ENCODE data around the gene OR2AP1.
"Not testable (repeated sequence)": the region's sequence is repeated elsewhere in the genome, so short reads cannot be mapped to it uniquely, and the experiment has no call there.

OR2AP1 gene

DNA sequence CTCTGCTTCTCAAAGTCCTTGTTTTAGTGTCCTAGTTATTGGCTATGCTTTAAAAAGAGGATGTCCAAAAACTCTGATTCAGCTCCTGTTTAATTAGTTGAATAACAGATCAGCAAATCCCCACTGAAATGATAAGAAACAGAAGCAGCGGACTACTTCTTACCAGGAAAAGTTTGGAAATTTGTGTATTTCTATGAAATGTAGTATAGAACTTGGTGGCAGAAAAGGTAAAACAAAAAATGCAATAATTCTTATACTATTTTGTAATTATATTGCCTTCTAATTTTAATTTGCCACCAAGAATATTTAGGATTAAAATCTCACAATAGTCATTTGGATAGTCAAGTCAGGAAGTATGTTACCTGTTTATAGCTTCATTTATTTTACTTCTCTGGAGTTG, at the start of gene OR2AP1:
TSS of gene OR2AP1 (plus strand) at position 301 of the 400 bp plus-strand sequence. CDS start 1,947 bp downstream, outside the sequence.
- DNase-seq (ENCODE audit: low read depth) = no peak

DNA sequence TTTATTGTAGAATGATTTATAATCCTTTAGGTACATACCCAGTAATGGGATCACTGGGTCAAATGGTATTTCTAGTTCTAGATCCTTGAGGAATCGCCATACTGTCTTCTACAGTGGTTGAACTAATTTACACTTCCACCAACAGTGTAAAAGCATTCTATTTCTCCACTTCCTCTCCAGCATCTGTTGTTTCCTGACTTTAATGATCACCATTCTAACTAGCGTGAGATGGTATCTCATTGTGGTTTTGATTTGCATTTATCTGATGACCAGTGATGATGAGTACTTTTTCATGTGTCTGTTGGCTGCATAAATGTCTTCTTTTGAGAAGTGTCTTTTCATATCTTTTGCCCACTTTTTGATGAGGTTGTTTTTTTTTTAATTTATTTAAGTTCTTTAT, 24.0 kb upstream of the OR2AP1 start:
- not testable (repeated sequence) for DNase-seq (ENCODE audit: low read depth)

DNA sequence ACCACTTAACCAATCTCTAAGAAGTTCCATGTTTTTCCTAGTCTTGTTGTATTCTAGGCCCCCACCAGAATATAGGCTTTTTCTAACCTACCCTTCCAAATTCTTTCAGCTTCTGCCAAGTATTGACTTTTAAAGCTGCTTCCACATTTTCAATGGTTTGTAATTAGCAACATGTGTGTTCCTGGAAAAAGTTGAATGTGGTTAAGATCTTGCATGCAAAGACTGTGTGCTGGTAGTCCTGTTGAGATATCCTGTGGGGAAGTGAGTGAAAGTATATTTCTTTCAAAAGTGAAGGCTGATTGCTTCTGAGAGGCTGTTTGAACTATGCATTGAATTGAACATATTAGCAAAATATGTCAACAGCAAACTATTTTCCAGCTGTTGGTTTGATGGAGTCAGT, 23.5 kb upstream of the OR2AP1 start:
- no peak for DNase-seq (ENCODE audit: low read depth)

- DNase-seq (ENCODE audit: low read depth) = no peak
Measured at GRCh38 chr12:55549302-55549701, 23.0 kb upstream of the OR2AP1 start, which contains the start of gene OR6C4. Gene OR6C4, plus strand, starts transcription at chr12:55549602. Its CDS starts 1,625 bp downstream, at chr12:55551227.

DNA sequence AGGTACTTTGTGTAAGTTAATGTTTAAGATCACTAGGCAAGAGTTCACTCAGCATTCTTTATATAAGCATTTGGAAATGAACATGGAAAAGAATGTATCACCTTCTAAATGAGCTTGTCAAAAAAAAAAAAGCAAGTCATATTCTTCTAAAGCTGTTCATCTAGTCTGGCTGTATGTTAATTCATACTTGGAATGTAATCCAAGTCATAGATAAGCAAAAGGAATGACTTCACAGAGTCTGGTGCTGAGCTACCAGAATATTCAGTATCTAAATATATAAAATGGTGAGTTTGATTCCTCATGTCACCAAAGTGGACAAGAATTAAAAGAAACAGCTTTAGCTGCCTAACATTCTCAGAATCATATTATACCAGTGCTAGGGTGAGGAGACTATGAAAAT, 18.0 kb upstream of the OR2AP1 start:
- DNase-seq (ENCODE audit: low read depth) = no peak

GRCh38 chr12:55570060-55570459, 2.2 kb upstream of the OR2AP1 start:
- DNase-seq (ENCODE audit: low read depth) = not testable (repeated sequence)

DNA sequence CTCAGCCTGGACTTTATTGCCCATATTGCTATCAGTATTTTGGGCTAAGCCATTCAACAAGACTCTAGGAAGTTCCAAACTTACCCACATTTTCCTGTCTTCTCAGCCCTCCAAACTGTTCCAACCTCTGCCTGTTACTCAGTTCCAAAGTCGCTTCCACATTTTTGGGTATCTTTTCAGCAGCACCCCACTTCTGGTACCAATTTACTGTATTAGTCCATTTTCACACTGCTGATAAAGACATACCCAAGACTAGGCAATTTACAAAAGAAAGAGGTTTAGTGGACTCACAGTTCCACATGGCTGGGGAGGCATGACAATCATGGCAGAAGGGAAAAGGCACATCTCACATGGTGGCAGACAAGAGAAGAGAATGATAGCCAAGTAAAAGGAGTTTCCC, 1.6 kb upstream of the OR2AP1 start:
- not testable (repeated sequence) for DNase-seq (ENCODE audit: low read depth)

GRCh38 chr12:55582066-55582465, 9.8 kb downstream of the OR2AP1 start:
- no peak for DNase-seq (ENCODE audit: low read depth)

DNA sequence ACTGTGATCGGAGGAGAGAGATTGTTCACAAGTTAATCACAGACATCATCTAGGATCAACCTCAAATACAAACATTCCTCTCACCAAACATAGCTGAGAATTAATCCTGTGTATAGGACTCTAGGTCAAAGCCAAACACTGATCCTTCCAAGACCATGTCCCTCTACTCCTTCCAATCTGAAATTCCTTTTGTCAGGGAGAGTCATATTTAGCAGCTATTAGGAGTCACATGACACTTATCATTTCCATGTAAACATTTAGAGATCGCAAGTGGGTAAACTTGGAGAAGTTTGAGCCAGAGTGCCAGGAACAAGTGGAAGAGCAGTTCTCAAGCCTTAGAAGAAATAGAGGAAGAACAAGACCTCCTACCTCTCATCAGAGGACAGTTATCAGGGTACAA, 13.5 kb downstream of the OR2AP1 start:
- DNase-seq (ENCODE audit: low read depth) = no peak

GRCh38 chr12:55590152-55590551, 17.9 kb downstream of the OR2AP1 start:
- not testable (repeated sequence) for DNase-seq (ENCODE audit: low read depth)

DNA sequence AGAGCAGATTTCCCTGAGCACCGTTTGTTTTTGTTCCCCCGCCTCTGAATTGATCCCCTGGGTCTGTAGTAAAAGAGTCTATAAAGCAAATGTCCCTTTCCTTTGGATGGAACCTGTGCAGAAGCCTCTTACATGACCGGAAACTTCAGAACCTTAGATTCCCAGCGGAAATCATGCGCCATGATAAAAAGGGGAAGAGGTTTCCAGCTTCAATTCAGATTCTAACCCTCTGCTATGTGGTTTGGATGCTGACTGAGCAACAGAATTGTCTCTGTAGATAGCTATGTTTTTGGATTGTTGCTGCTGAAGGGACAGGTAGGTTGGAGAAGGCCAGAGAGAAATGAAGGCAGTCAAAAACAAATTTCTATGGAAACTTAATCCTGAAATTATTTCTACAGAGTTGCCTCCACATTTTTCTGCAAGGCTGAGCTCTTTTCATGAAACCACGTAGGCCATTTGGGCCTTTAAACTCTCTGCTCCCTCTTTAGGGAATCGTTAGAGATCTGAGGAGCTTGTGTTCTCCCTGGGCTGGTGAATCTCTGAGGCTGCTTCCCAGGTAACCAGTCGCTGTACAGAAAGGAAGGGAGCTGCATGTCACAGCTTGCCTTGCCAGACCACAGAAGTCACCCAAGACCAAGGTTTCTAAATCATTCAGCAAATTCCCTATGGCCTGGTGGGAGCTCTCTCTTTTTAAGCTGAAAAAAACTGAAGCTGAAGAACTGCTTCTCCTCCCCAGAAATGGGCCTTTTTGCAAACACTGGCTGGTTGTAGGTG, 35.7 kb downstream of the OR2AP1 start:
- no peak for DNase-seq (ENCODE audit: low read depth)

DNA sequence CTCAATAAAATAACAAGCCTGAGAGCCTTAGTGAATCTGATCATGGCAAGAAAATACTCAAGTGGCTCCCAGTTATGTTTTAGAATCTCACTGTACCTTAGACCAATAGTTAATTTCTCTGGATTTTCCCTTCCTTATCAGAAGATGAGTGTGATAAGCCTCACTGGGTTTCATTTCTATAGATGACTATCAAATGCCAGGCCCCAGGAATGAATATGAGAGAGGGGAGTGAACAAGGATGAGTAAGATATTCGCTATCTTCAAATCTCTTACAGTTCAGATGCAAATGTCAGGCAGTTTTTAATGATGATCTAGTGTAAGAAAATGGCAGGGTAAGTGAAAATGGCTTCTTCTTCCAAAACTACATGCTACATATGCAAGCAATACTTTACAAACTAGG, 38.3 kb downstream of the OR2AP1 start:
- no peak for DNase-seq (ENCODE audit: low read depth)

DNA sequence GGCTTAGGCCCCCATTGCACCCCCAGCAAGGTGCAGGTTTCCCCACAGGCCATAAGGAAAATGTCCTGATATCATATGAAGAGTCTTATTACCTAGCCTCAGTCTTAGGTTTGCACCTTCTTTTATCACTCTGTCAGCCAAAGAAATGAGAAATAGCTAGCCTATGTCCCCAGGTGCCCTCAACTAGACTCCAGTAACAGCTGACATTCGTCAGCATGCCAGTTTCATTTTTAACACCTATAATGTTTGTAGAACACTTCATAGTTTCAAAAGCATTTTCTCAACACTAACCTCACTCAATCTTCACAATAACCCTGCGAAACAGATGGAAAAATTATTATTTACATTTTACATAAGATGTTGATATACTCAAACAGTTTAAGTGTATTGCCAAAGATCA, 40.4 kb downstream of the OR2AP1 start:
- DNase-seq (ENCODE audit: low read depth) = no peak

DNA sequence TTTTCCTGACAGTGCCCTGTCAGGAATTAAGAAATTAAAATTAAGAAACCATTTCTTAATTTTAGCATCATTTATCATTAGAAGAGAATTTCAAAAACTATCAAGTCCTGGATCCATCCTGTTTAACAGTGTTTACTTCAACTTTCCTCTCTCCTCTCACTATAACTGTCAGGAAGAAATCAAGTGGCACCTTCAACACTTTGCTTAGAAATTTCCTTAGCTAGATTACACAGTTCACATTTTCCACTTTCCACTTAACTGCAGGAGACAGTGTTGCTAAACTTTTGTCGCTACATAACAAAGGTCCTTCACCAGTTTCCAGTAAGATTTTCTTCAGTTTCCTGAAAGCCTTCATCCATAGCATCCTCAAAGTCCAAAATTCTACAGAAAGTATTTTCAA, 42.5 kb downstream of the OR2AP1 start:
- DNase-seq (ENCODE audit: low read depth) = no peak

GRCh38 chr12:55619354-55620138, 47.3 kb downstream of the OR2AP1 start:
- peak; percentile 84 for DNase-seq (ENCODE audit: low read depth)

GRCh38 chr12:55624056-55624455, 51.8 kb downstream of the OR2AP1 start:
- no peak for DNase-seq (ENCODE audit: low read depth)
